Measurements from ENCODE around the gene ADGRV1.

GRCh38 chr5:90868799-90869198, 310.2 kb downstream of the ADGRV1 start:
- TF ChIP-seq CTCF (IDR thresholded peaks at IDR 0.05; ENCODE audit: insufficient read depth, low read length) (no peak), SPI1 (IDR thresholded peaks at IDR 0.05; ENCODE audit: borderline replicate concordance, low read depth) (no peak), REST (IDR thresholded peaks at IDR 0.05; ENCODE audit: insufficient replicate concordance, low read depth) (no peak), POLR2AphosphoS5 (IDR thresholded peaks at IDR 0.05; ENCODE audit: low read depth) (no peak), GABPA (IDR thresholded peaks at IDR 0.05; ENCODE audit: low read depth) (no peak)

All from HL-60 (cell line).